HEK293T (cell line): ENCODE data around the gene ZCCHC4.
A peak's percentile ranks its signal among the peaks of the same experiment; 100 is the strongest.

ENCODE experiments used
- CTCF ChIA-PET: fragments of 350-600 bp; formaldehyde crosslinking; extraction: SDS; loops from one replicate; lab custom pipeline; 2021; ENCODE audit warnings: antibody characterized with exemption, inconsistent platforms; lab: Yijun Ruan, JAX
- POLR2A ChIA-PET: fragments of 350-600 bp; formaldehyde crosslinking; extraction: SDS; loops from one replicate; lab custom pipeline; 2020; ENCODE audit warnings: antibody characterized with exemption, inconsistent platforms; lab: Yijun Ruan, JAX
- DNase-seq: peaks from one replicate; pipeline ENCODE4 v3.0.0; 2012; ENCODE audit warnings: mixed read lengths; ENCODE audit errors: extremely low spot score
- ARNT ChIP-seq: fragments of 450-650 bp; IDR thresholded peaks from 2 replicates; pipeline ENCODE4 v1.6.1; 2017; ENCODE audit warnings: mild to moderate bottlenecking
- BHLHE40 ChIP-seq: fragments of 450-650 bp; IDR thresholded peaks from 2 replicates; pipeline ENCODE4 v1.6.1; 2016; ENCODE audit warnings: mild to moderate bottlenecking, moderate library complexity, borderline replicate concordance
- CTBP1 ChIP-seq: fragments of 450-650 bp; IDR thresholded peaks from 2 replicates; pipeline ENCODE4 v1.6.1; 2016; ENCODE audit warnings: borderline replicate concordance
- ELF4 ChIP-seq: fragments of 450-650 bp; IDR thresholded peaks from 2 replicates; pipeline ENCODE4 v1.6.1; 2017; ENCODE audit warnings: antibody characterized with exemption
- FOXA1 ChIP-seq: fragments of 450-650 bp; IDR thresholded peaks from 2 replicates; pipeline ENCODE4 v1.6.1; 2016; ENCODE audit warnings: mild to moderate bottlenecking
- FOXK2 ChIP-seq: fragments of 450-650 bp; IDR thresholded peaks from 2 replicates; pipeline ENCODE4 v1.6.1; 2016; ENCODE audit warnings: mild to moderate bottlenecking
- FOXM1 ChIP-seq: fragments of 450-650 bp; IDR thresholded peaks from 2 replicates; pipeline ENCODE4 v1.6.1; 2017; ENCODE audit warnings: mild to moderate bottlenecking, borderline replicate concordance
- HDGF ChIP-seq: fragments of 450-650 bp; IDR thresholded peaks from 2 replicates; pipeline ENCODE4 v1.6.1; 2017; ENCODE audit warnings: antibody characterized with exemption, borderline replicate concordance
- L3MBTL2 ChIP-seq: fragments of 450-650 bp; conservative IDR thresholded peaks from 2 replicates; pipeline ENCODE4 v1.6.1; 2016; ENCODE audit warnings: mild to moderate bottlenecking
- LEF1 ChIP-seq: fragments of 450-650 bp; IDR thresholded peaks from 2 replicates; pipeline ENCODE4 v1.6.1; 2017; ENCODE audit warnings: mild to moderate bottlenecking, borderline replicate concordance
- NFRKB ChIP-seq: fragments of 450-650 bp; IDR thresholded peaks from 2 replicates; pipeline ENCODE4 v1.6.1; 2016; ENCODE audit warnings: mild to moderate bottlenecking, moderate library complexity
- PKNOX1 ChIP-seq: fragments of 450-650 bp; IDR thresholded peaks from 2 replicates; pipeline ENCODE4 v1.6.1; 2016
- SP1 ChIP-seq: fragments of 450-650 bp; IDR thresholded peaks from 2 replicates; pipeline ENCODE4 v1.6.1; 2017
- SUZ12 ChIP-seq: fragments of 450-650 bp; IDR thresholded peaks from 2 replicates; pipeline ENCODE4 v1.6.1; 2016; ENCODE audit warnings: mild to moderate bottlenecking
- TARDBP ChIP-seq: fragments of 450-650 bp; IDR thresholded peaks from 2 replicates; pipeline ENCODE4 v1.6.1; 2016
- ZNF384 ChIP-seq: fragments of 450-650 bp; IDR thresholded peaks from 2 replicates; pipeline ENCODE4 v1.6.1; 2016

ZCCHC4 gene

GRCh38 chr4:25310066-25310802, 2.3 kb upstream of the ZCCHC4 start:
- ChIA-PET CTCF (interaction anchor here (0.7 kb wide), 1 partner anchor 293 kb away, joined by 3 read pairs; no protein-coding TSS in a partner anchor), POLR2A (no interaction called here)
- no peak for DNase-seq
- no peak for TF ChIP-seq TARDBP
- no peak for TF ChIP-seq HDGF
- TF ChIP-seq ZNF384: no peak
- no peak for TF ChIP-seq SUZ12
- TF ChIP-seq PKNOX1: no peak
- no peak for TF ChIP-seq FOXA1
- no peak for TF ChIP-seq L3MBTL2
- no peak for TF ChIP-seq ELF4

GRCh38 chr4:25310803-25311166, 1.8 kb upstream of the ZCCHC4 start:
- ChIA-PET CTCF (interaction anchor here (0.7 kb wide), 1 partner anchor 294 kb away, joined by 3 read pairs; no protein-coding TSS in a partner anchor), POLR2A (no interaction called here)
- no peak for DNase-seq
- no peak for TF ChIP-seq NFRKB
- TF ChIP-seq ELF4: no peak
- no peak for TF ChIP-seq TARDBP
- TF ChIP-seq HDGF: no peak
- TF ChIP-seq FOXM1: no peak
- TF ChIP-seq SUZ12: no peak
- no peak for TF ChIP-seq FOXA1
- TF ChIP-seq PKNOX1: no peak

GRCh38 chr4:25313201-25313895, 774 bp downstream of the ZCCHC4 start:
- peak; percentile 14 for DNase-seq
- ChIA-PET CTCF (interaction anchor here (0.6 to 1.5 kb wide), 9 partner anchors 10 to 472 kb away, joined by 3 to 10 read pairs (median 4); no protein-coding TSS in a partner anchor), POLR2A (interaction anchor here (1.0 to 1.7 kb wide), 6 partner anchors 8 to 152 kb away, joined by 3 to 7 read pairs (median 4); partner anchors contain the start of gene ANAPC4)
- TF ChIP-seq SP1: no peak
- no peak for TF ChIP-seq HDGF
- TF ChIP-seq FOXK2: no peak
- no peak for TF ChIP-seq FOXA1
- TF ChIP-seq LEF1: no peak
- no peak for TF ChIP-seq BHLHE40
- TF ChIP-seq SUZ12: no peak
- no peak for TF ChIP-seq FOXM1
- no peak for TF ChIP-seq L3MBTL2

GRCh38 chr4:25320336-25320735, 7.8 kb downstream of the ZCCHC4 start:
- ChIA-PET POLR2A (no interaction called here), CTCF (no interaction called here)
- no peak for TF ChIP-seq HDGF
- no peak for TF ChIP-seq FOXM1
- no peak for TF ChIP-seq BHLHE40
- no peak for TF ChIP-seq ELF4
- no peak for TF ChIP-seq SP1
- no peak for TF ChIP-seq FOXK2
- no peak for TF ChIP-seq NFRKB
- TF ChIP-seq ZNF384: no peak
- no peak for TF ChIP-seq SUZ12
- TF ChIP-seq ARNT: no peak
- TF ChIP-seq CTBP1: no peak
- no peak for TF ChIP-seq TARDBP
- no peak for TF ChIP-seq FOXA1
- TF ChIP-seq PKNOX1: no peak
- no peak for TF ChIP-seq LEF1
- TF ChIP-seq L3MBTL2: no peak
- DNase-seq: no peak

GRCh38 chr4:25320773-25321172, 8.2 kb downstream of the ZCCHC4 start:
- ChIA-PET POLR2A (interaction anchor here (1.6 kb wide), 1 partner anchor 8 kb away, joined by 7 read pairs; the partner anchor contains the start of gene ZCCHC4), CTCF (no interaction called here)
- no peak for DNase-seq
- TF ChIP-seq NFRKB: no peak
- no peak for TF ChIP-seq PKNOX1
- no peak for TF ChIP-seq FOXM1
- no peak for TF ChIP-seq LEF1
- TF ChIP-seq L3MBTL2: no peak
- no peak for TF ChIP-seq ARNT
- TF ChIP-seq FOXK2: no peak
- TF ChIP-seq ZNF384: no peak
- TF ChIP-seq FOXA1: no peak
- TF ChIP-seq HDGF: no peak
- no peak for TF ChIP-seq SP1
- TF ChIP-seq SUZ12: no peak
